Type B pancreatic cell (in vitro differentiated cells): ENCODE measurements around the gene ARHGEF28. TPM values are rescaled to one million over a fixed set of nuclear protein-coding genes. Genes with fewer than 3 reads are reported as not detected.

Experiments
- DNase-seq: peaks from one replicate; pipeline ENCODE4 v3.0.0; 2021; ENCODE audit warnings: mixed read lengths; ENCODE audit not compliant: unreplicated experiment; ENCODE audit errors: extremely low spot score
- H3K27ac Mint-ChIP-seq: 2 replicates; pipeline ENCODE4 v1.8.0; 2021; ENCODE audit warnings: mild to moderate bottlenecking, mixed read lengths
- H3K27me3 Mint-ChIP-seq: 2 replicates; pipeline ENCODE4 v1.8.0; 2021; ENCODE audit warnings: mixed read lengths
- H3K36me3 Mint-ChIP-seq: 2 replicates; pipeline ENCODE4 v1.8.0; 2021; ENCODE audit warnings: mixed read lengths
- H3K4me1 Mint-ChIP-seq: one replicate; pipeline ENCODE4 v1.8.0; 2021; ENCODE audit warnings: mixed read lengths; ENCODE audit not compliant: unreplicated experiment
- H3K4me3 Mint-ChIP-seq: 2 replicates; pipeline ENCODE4 v1.8.0; 2021; ENCODE audit warnings: mild to moderate bottlenecking, mixed read lengths
- H3K9me3 Mint-ChIP-seq: 2 replicates; pipeline ENCODE4 v1.8.0; 2021; ENCODE audit warnings: mixed read lengths
- total RNA-seq: library from RNA; stranded (reverse); gene quantifications from 2 replicates; pipeline ENCODE4 v1.2.1, GENCODE V29; 2021; ENCODE audit warnings: low replicate concordance
- TF ChIP-seq, protein P1 (sequence below): fragments of 200-600 bp; sonication (generic); conservative IDR thresholded peaks from 2 replicates; pipeline ENCODE4 v1.5.0; 2021; ENCODE audit warnings: antibody characterized with exemption, mild to moderate bottlenecking

Gene ARHGEF28
- total RNA-seq, 1 donor from 2014 or later: 24.9 TPM

GRCh38 chr5:73764996-73765395 lies 139.0 kb downstream of the ARHGEF28 start:
- Mint-ChIP-seq H3K27me3 (no peaks in the 10 kb centered on the region), H3K36me3 (peaks cover 23% of the 10 kb centered on the region), H3K4me1 (peaks cover 13% of the 10 kb centered on the region), H3K9me3 (peaks cover 13% of the 10 kb centered on the region), H3K4me3 (no peak overlapping the region), H3K27ac (no peak overlapping the region)
- no peak for DNase-seq
- TF ChIP-seq, protein P1, sequence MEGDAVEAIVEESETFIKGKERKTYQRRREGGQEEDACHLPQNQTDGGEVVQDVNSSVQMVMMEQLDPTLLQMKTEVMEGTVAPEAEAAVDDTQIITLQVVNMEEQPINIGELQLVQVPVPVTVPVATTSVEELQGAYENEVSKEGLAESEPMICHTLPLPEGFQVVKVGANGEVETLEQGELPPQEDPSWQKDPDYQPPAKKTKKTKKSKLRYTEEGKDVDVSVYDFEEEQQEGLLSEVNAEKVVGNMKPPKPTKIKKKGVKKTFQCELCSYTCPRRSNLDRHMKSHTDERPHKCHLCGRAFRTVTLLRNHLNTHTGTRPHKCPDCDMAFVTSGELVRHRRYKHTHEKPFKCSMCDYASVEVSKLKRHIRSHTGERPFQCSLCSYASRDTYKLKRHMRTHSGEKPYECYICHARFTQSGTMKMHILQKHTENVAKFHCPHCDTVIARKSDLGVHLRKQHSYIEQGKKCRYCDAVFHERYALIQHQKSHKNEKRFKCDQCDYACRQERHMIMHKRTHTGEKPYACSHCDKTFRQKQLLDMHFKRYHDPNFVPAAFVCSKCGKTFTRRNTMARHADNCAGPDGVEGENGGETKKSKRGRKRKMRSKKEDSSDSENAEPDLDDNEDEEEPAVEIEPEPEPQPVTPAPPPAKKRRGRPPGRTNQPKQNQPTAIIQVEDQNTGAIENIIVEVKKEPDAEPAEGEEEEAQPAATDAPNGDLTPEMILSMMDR: no peak

DNA sequence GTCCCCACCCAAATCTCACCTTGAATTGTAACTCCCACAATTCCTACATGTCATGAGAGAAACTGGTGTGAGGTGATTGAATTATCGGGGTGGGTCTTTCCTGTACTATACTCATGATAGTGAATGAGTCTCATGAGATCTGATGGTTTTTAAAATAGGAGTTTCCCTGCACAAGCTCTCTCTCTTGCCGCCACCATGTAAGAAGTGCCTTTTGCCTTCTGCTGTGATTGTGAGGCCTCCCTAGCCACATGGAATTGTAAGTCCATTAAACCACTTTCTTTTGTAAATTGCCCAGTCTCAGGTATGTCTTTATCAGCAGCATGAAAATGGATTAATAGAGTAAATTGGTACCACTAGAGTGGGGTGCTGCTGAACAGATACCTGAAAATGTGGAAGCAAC lies 140.9 kb downstream of the ARHGEF28 start:
- H3K27me3 Mint-ChIP-seq: no peaks in the 10 kb centered on the region
- TF ChIP-seq, protein P1: no peak
- H3K9me3 Mint-ChIP-seq: peaks cover 13% of the 10 kb centered on the region
- DNase-seq: no peak
- H3K36me3 Mint-ChIP-seq: peaks cover 23% of the 10 kb centered on the region
- peaks cover 18% of the 10 kb centered on the region for H3K4me1 Mint-ChIP-seq
- no peak overlapping the region for H3K27ac Mint-ChIP-seq
- no peak overlapping the region for H3K4me3 Mint-ChIP-seq

DNA sequence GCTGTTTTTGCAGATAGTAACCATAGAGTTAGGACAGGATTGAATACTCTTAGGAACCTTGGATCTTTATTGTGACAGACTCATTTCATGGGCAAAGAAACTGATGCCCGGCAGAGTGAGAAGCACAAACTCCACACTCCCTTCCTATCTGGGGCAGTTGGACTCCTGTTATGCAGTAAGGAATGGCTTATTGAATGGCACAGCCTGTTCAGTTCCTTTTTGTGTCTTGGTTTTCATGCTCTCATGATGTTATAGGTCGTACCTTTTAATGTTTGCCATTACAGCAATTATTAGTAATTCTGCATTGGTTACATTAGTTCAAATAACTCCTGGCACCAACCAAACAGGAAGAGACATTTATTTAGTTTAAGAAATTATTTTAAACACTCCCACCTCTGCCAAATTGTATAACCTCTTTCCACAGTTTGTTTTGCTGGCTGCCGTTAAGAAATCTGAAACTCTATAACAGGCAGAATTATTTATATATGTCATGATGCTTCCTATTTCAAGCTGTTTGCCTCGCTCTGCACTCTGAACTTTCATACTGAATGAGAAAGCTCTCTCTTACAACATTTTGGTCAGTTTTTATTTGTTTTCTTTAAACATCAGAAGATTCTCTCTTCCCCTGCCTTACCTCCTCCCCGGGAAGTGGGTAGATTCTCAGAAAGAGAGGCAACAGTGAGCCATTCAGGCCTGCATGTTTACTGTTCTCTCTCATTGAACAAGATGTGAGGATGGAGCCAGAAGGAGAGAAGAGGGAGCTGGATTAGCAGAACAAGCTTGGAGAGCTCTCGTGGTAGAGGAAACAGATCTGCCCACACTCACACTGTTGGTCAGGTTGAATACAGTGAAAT lies 144.4 kb downstream of the ARHGEF28 start:
- no peak overlapping the region for H3K4me3 Mint-ChIP-seq
- no peak for DNase-seq
- peaks cover 22% of the 10 kb centered on the region for H3K36me3 Mint-ChIP-seq
- H3K27me3 Mint-ChIP-seq: no peaks in the 10 kb centered on the region
- no peak overlapping the region for H3K27ac Mint-ChIP-seq
- TF ChIP-seq, protein P1: no peak
- H3K4me1 Mint-ChIP-seq: peaks cover 10% of the 10 kb centered on the region
- H3K9me3 Mint-ChIP-seq: peaks cover 8% of the 10 kb centered on the region

- no peak overlapping the region for H3K27ac Mint-ChIP-seq
- TF ChIP-seq, protein P1: no peak
- DNase-seq: no peak
- peaks cover 4% of the 10 kb centered on the region for H3K36me3 Mint-ChIP-seq
- H3K4me1 Mint-ChIP-seq: peaks cover 10% of the 10 kb centered on the region
- no peak overlapping the region for H3K4me3 Mint-ChIP-seq
- H3K27me3 Mint-ChIP-seq: no peaks in the 10 kb centered on the region
- no peaks in the 10 kb centered on the region for H3K9me3 Mint-ChIP-seq
Observed at GRCh38 chr5:73774924-73775323, 148.9 kb downstream of the ARHGEF28 start.

GRCh38 chr5:73776405-73776804 lies 150.4 kb downstream of the ARHGEF28 start:
- H3K36me3 Mint-ChIP-seq: peaks cover 4% of the 10 kb centered on the region
- TF ChIP-seq, protein P1: no peak
- no peak overlapping the region for H3K4me3 Mint-ChIP-seq
- H3K27ac Mint-ChIP-seq: no peak overlapping the region
- no peak for DNase-seq
- no peaks in the 10 kb centered on the region for H3K9me3 Mint-ChIP-seq
- H3K4me1 Mint-ChIP-seq: no peaks in the 10 kb centered on the region
- no peaks in the 10 kb centered on the region for H3K27me3 Mint-ChIP-seq
